ENCODE measurements around the gene LAG3.

The LAG3 gene

GRCh38 chr12:6813363-6813762, 41.0 kb downstream of the LAG3 start:
- H3K27me3 ChIP-seq (replicated peaks in 2 of 5; ENCODE audit: control insufficient read depth in 4 of 5, insufficient read depth in 5 of 5, low read length in 4 of 5): no peaks in the 10 kb centered on the region
- no CpG with 5 or more reads among the region's 4 CpGs for WGBS (ENCODE audit: insufficient coverage)
- H3K36me3 ChIP-seq (ENCODE audit: control insufficient read depth in 4 of 4, insufficient read depth in 4 of 4, low read length in 3 of 4): no peaks in the 10 kb centered on the region
- POLR2A ChIA-PET: interaction anchor here (0.7 kb wide), 1 partner anchor 24 kb away, joined by 3 read pairs; the partner anchor contains the start of gene CD4
- no peak overlapping the region for H3K27ac ChIP-seq (ENCODE audit: insufficient read depth in 1 of 2, low read depth in 1 of 2, low read length in 2 of 2, poor library complexity in 1 of 2, severe bottlenecking in 2 of 2)
- CTCF ChIA-PET: interaction anchor here (0.9 to 10.5 kb wide), 8 partner anchors 13 to 60 kb away, joined by 3 to 97 read pairs (median 4); partner anchors contain the start of genes CDCA3, GPR162, MLF2 and P3H3
- H3K4me1 ChIP-seq (ENCODE audit: control extremely low read depth in 1 of 4, control insufficient read depth in 4 of 4, insufficient read depth in 4 of 4, low read length in 3 of 4): peaks cover 0 to 13% (median 3%) of the 10 kb centered on the region in 4 experiments
- H3K9me3 ChIP-seq (ENCODE audit: control extremely low read depth in 1 of 5, control insufficient read depth in 4 of 5, insufficient read depth in 2 of 5, low read depth in 1 of 5, low read length in 4 of 5): no peaks in the 10 kb centered on the region
- H3K4me3 ChIP-seq (ENCODE audit: control insufficient read depth in 1 of 7, extremely low read depth in 1 of 7, insufficient read depth in 4 of 7, low read depth in 2 of 7, low read length in 6 of 7): no peak overlapping the region
- DNase-seq: no peak

DNA sequence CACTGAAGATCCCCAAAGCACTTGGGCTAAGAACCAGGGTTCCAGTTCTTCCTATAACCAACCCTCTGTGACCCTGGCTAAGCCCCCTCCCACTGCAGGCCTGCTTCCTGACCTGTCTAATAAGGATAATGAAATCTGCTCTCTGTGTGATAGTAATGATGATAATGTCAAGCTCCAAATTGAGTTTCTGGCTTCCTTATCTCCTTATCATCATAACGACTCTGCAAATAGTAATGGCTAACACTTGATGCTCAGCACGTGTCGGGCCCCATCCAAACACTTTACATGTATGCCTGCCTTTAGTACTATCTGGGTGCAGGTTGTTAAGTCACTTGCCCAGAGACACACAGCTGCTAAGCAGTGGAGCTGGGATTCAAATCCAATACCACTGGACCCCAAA, 44.3 kb downstream of the LAG3 start:
- ChIA-PET CTCF (interaction anchor here (0.6 to 10.5 kb wide), 6 partner anchors 10 to 62 kb away, joined by 3 to 97 read pairs (median 3); partner anchors contain the start of genes GNB3, GPR162 and P3H3), POLR2A (interaction anchor here (0.6 kb wide), 1 partner anchor 60 kb away, joined by 5 read pairs; no protein-coding TSS in a partner anchor)
- Histone ChIP-seq H3K27me3 (replicated peaks in 2 of 5; ENCODE audit: control insufficient read depth in 4 of 5, insufficient read depth in 5 of 5, low read length in 4 of 5) (no peaks in the 10 kb centered on the region), H3K27ac (ENCODE audit: insufficient read depth in 1 of 2, low read depth in 1 of 2, low read length in 2 of 2, poor library complexity in 1 of 2, severe bottlenecking in 2 of 2) (no peak overlapping the region), H3K9me3 (ENCODE audit: control extremely low read depth in 1 of 5, control insufficient read depth in 4 of 5, insufficient read depth in 2 of 5, low read depth in 1 of 5, low read length in 4 of 5) (no peaks in the 10 kb centered on the region), H3K36me3 (ENCODE audit: control insufficient read depth in 4 of 4, insufficient read depth in 4 of 4, low read length in 3 of 4) (no peaks in the 10 kb centered on the region), H3K4me3 (ENCODE audit: control insufficient read depth in 1 of 7, extremely low read depth in 1 of 7, insufficient read depth in 4 of 7, low read depth in 2 of 7, low read length in 6 of 7) (no peak overlapping the region), H3K4me1 (ENCODE audit: control extremely low read depth in 1 of 4, control insufficient read depth in 4 of 4, insufficient read depth in 4 of 4, low read length in 3 of 4) (peaks cover 0 to 23% (median 12%) of the 10 kb centered on the region in 4 experiments)
- no CpG with 5 or more reads among the region's 3 CpGs for WGBS (ENCODE audit: insufficient coverage)
- no peak for DNase-seq

GRCh38 chr12:6817098-6817497, 44.8 kb downstream of the LAG3 start:
- peaks cover 0 to 26% (median 17%) of the 10 kb centered on the region in 4 experiments for H3K4me1 ChIP-seq (ENCODE audit: control extremely low read depth in 1 of 4, control insufficient read depth in 4 of 4, insufficient read depth in 4 of 4, low read length in 3 of 4)
- 100% methylated on average over 6 of the region's 8 CpGs for WGBS (ENCODE audit: insufficient coverage)
- POLR2A ChIA-PET: interaction anchor here (0.6 kb wide), 1 partner anchor 61 kb away, joined by 5 read pairs; no protein-coding TSS in a partner anchor
- CTCF ChIA-PET: interaction anchor here (0.6 to 10.5 kb wide), 6 partner anchors 9 to 62 kb away, joined by 3 to 97 read pairs (median 3); partner anchors contain the start of genes GNB3, GPR162 and P3H3
- H3K4me3 ChIP-seq (ENCODE audit: control insufficient read depth in 1 of 7, extremely low read depth in 1 of 7, insufficient read depth in 4 of 7, low read depth in 2 of 7, low read length in 6 of 7): no peak overlapping the region
- no peaks in the 10 kb centered on the region for H3K36me3 ChIP-seq (ENCODE audit: control insufficient read depth in 4 of 4, insufficient read depth in 4 of 4, low read length in 3 of 4)
- no peak overlapping the region for H3K27ac ChIP-seq (ENCODE audit: insufficient read depth in 1 of 2, low read depth in 1 of 2, low read length in 2 of 2, poor library complexity in 1 of 2, severe bottlenecking in 2 of 2)
- DNase-seq: no peak
- no peaks in the 10 kb centered on the region for H3K9me3 ChIP-seq (ENCODE audit: control extremely low read depth in 1 of 5, control insufficient read depth in 4 of 5, insufficient read depth in 2 of 5, low read depth in 1 of 5, low read length in 4 of 5)
- no peaks in the 10 kb centered on the region for H3K27me3 ChIP-seq (replicated peaks in 2 of 5; ENCODE audit: control insufficient read depth in 4 of 5, insufficient read depth in 5 of 5, low read length in 4 of 5)

DNA sequence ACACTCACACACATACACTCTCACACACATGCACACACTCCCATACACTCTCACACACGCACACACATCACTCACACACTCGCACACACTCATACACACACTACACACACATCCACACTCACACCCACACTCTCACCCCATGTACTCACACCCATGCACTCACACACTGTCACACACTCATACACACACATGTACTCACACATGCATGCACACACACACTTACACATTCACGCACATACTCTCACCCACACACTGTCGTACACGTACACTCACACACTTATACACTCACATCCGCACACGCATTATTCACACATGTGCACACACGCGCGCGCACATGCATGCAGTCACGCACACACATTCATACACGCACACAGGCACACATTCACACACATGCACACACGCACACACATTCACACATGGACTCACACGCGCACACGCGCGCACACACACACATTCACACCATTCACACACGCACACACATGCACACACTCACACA, 45.4 kb downstream of the LAG3 start:
- no peak overlapping the region for H3K4me3 ChIP-seq (ENCODE audit: control insufficient read depth in 1 of 7, extremely low read depth in 1 of 7, insufficient read depth in 4 of 7, low read depth in 2 of 7, low read length in 6 of 7)
- DNase-seq: no peak
- WGBS (ENCODE audit: insufficient coverage): 93% methylated on average over 14 of the region's 20 CpGs
- peaks cover 0 to 26% (median 19%) of the 10 kb centered on the region in 4 experiments for H3K4me1 ChIP-seq (ENCODE audit: control extremely low read depth in 1 of 4, control insufficient read depth in 4 of 4, insufficient read depth in 4 of 4, low read length in 3 of 4)
- H3K27ac ChIP-seq (ENCODE audit: insufficient read depth in 1 of 2, low read depth in 1 of 2, low read length in 2 of 2, poor library complexity in 1 of 2, severe bottlenecking in 2 of 2): no peak overlapping the region
- no peaks in the 10 kb centered on the region for H3K27me3 ChIP-seq (replicated peaks in 2 of 5; ENCODE audit: control insufficient read depth in 4 of 5, insufficient read depth in 5 of 5, low read length in 4 of 5)
- ChIA-PET CTCF (interaction anchor here (1.2 to 1.4 kb wide), 4 partner anchors 23 to 63 kb away, joined by 3 to 6 read pairs (median 3); partner anchors contain the start of gene GNB3), POLR2A (interaction anchor here (1.0 kb wide), 1 partner anchor 15 kb away, joined by 3 read pairs; no protein-coding TSS in a partner anchor)
- no peaks in the 10 kb centered on the region for H3K9me3 ChIP-seq (ENCODE audit: control extremely low read depth in 1 of 5, control insufficient read depth in 4 of 5, insufficient read depth in 2 of 5, low read depth in 1 of 5, low read length in 4 of 5)
- no peaks in the 10 kb centered on the region for H3K36me3 ChIP-seq (ENCODE audit: control insufficient read depth in 4 of 4, insufficient read depth in 4 of 4, low read length in 3 of 4)

DNA sequence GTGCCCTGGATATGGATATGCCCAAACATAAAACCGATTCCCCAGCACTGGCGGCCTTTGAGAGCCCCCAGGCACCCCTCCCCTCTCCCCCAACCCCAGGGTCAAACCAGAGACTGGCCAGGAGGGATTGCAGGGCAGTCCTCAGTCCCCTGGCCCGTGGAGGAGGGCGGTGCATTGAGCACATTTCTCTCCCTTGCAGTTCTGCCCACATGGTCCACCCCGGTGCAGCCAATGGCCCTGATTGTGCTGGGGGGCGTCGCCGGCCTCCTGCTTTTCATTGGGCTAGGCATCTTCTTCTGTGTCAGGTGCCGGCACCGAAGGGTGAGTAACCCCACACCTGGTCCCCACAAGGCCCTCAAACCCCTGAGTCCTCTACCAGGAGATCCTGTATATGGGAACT, 45.9 kb downstream of the LAG3 start:
- Histone ChIP-seq H3K4me1 (ENCODE audit: control extremely low read depth in 1 of 4, control insufficient read depth in 4 of 4, insufficient read depth in 4 of 4, low read length in 3 of 4) (peaks cover 0 to 25% (median 19%) of the 10 kb centered on the region in 4 experiments), H3K27me3 (replicated peaks in 2 of 5; ENCODE audit: control insufficient read depth in 4 of 5, insufficient read depth in 5 of 5, low read length in 4 of 5) (no peaks in the 10 kb centered on the region), H3K4me3 (ENCODE audit: control insufficient read depth in 1 of 7, extremely low read depth in 1 of 7, insufficient read depth in 4 of 7, low read depth in 2 of 7, low read length in 6 of 7) (no peak overlapping the region), H3K36me3 (ENCODE audit: control insufficient read depth in 4 of 4, insufficient read depth in 4 of 4, low read length in 3 of 4) (no peaks in the 10 kb centered on the region), H3K9me3 (ENCODE audit: control extremely low read depth in 1 of 5, control insufficient read depth in 4 of 5, insufficient read depth in 2 of 5, low read depth in 1 of 5, low read length in 4 of 5) (no peaks in the 10 kb centered on the region), H3K27ac (ENCODE audit: insufficient read depth in 1 of 2, low read depth in 1 of 2, low read length in 2 of 2, poor library complexity in 1 of 2, severe bottlenecking in 2 of 2) (no peak overlapping the region)
- CTCF ChIA-PET: no interaction called here
- no peak for DNase-seq
- WGBS (ENCODE audit: insufficient coverage): 90% methylated on average over 10 of the region's 10 CpGs
- POLR2A ChIA-PET: interaction anchor here (1.0 kb wide), 1 partner anchor 16 kb away, joined by 3 read pairs; no protein-coding TSS in a partner anchor

GRCh38 chr12:6818645-6819044, 46.3 kb downstream of the LAG3 start:
- no peak overlapping the region for H3K27ac ChIP-seq (ENCODE audit: insufficient read depth in 1 of 2, low read depth in 1 of 2, low read length in 2 of 2, poor library complexity in 1 of 2, severe bottlenecking in 2 of 2)
- no peaks in the 10 kb centered on the region for H3K36me3 ChIP-seq (ENCODE audit: control insufficient read depth in 4 of 4, insufficient read depth in 4 of 4, low read length in 3 of 4)
- ChIA-PET POLR2A (interaction anchor here (1.0 kb wide), 1 partner anchor 16 kb away, joined by 3 read pairs; no protein-coding TSS in a partner anchor), CTCF (no interaction called here)
- H3K4me3 ChIP-seq (ENCODE audit: control insufficient read depth in 1 of 7, extremely low read depth in 1 of 7, insufficient read depth in 4 of 7, low read depth in 2 of 7, low read length in 6 of 7): no peak overlapping the region
- WGBS (ENCODE audit: insufficient coverage): 100% methylated on average over 1 of the region's 5 CpGs
- no peaks in the 10 kb centered on the region for H3K27me3 ChIP-seq (replicated peaks in 2 of 5; ENCODE audit: control insufficient read depth in 4 of 5, insufficient read depth in 5 of 5, low read length in 4 of 5)
- DNase-seq: no peak
- H3K9me3 ChIP-seq (ENCODE audit: control extremely low read depth in 1 of 5, control insufficient read depth in 4 of 5, insufficient read depth in 2 of 5, low read depth in 1 of 5, low read length in 4 of 5): no peaks in the 10 kb centered on the region
- peaks cover 0 to 25% (median 19%) of the 10 kb centered on the region in 4 experiments for H3K4me1 ChIP-seq (ENCODE audit: control extremely low read depth in 1 of 4, control insufficient read depth in 4 of 4, insufficient read depth in 4 of 4, low read length in 3 of 4)

Measured in common myeloid progenitor, CD34-positive (primary cell).